Ovary (tissue), 9 donors: ENCODE results near the gene FZD7. TPM values are rescaled to one million over a fixed set of nuclear protein-coding genes. Genes with fewer than 3 reads are reported as not detected.

Source experiments
- DNase-seq, 5 donors: peaks; one replicate each; pipeline ENCODE4 v3.0.0-alpha.2; 2019 to 2020
- H3K27ac ChIP-seq, 2 donors: fragments of 200-600 bp; one replicate each; pipeline versions ENCODE4 v1.5.1 to v1.8.0; 2019 to 2022
- H3K27me3 ChIP-seq: fragments of 200-600 bp; one replicate; pipeline ENCODE4 v1.8.0; 2022
- H3K36me3 ChIP-seq: fragments of 200-600 bp; sonication (generic); one replicate; pipeline ENCODE4 v1.5.1; 2019
- H3K4me1 ChIP-seq: one replicate; pipeline ENCODE4 v1.8.1; 2013; ENCODE audit warnings: mild to moderate bottlenecking, moderate library complexity; ENCODE audit not compliant: insufficient read depth
- H3K4me3 ChIP-seq: fragments of 200-600 bp; sonication (generic); one replicate; pipeline ENCODE4 v1.5.1; 2017
- H3K9me3 ChIP-seq, 2 donors: fragments of 200-600 bp in 1 of 2; sonication (generic) in 1 of 2; one replicate each; pipeline versions ENCODE4 v1.5.1 to v1.8.1; 2013 to 2019; ENCODE audit warnings: mild to moderate bottlenecking in 1 of 2, moderate library complexity in 1 of 2
- CTCF ChIP-seq, 3 donors: fragments of 450-650 bp in 2 of 3; fragments of 200-600 bp in 1 of 3; IDR thresholded peaks; one replicate each; pipeline versions ENCODE4 v1.5.1 to v1.8.0; 2016 to 2022; ENCODE audit warnings: antibody characterized with exemption in 3 of 3, mild to moderate bottlenecking in 1 of 3
- EP300 ChIP-seq: sonication (generic); formaldehyde crosslinking; IDR thresholded peaks from one replicate; pipeline ENCODE4 v1.6.1; 2017; ENCODE audit warnings: antibody characterized with exemption
- POLR2A ChIP-seq: fragments of 450-650 bp; IDR thresholded peaks from one replicate; pipeline ENCODE4 v1.6.1; 2017; ENCODE audit warnings: antibody characterized with exemption, mild to moderate bottlenecking, moderate library complexity
- WGBS, 3 donors: extraction: QIAGEN DNeasy Blood & Tissue Kit in 1 of 3; methylation state at CpG; one replicate each; pipeline versions ENCODE4 v1.1.5 to v1.1.7; 2013 to 2017; 5-methylcytosine and 5-hydroxymethylcytosine counted together
- intact Hi-C, 4 donors: fragments of 100-400 bp; cut with DNase I; formaldehyde crosslinking; loops; one replicate each; pipeline versions ENCODE4 v1.11.0 to v1.15.1; 2022 to 2023
- polyA plus RNA-seq, 2 donors: library from polyadenylated mRNA; stranded (reverse); fragments of 200-250 nt in 1 of 2; fragments of 350-450 nt in 1 of 2; fragmentation: Illumina TruSeq in 1 of 2; extraction: RNeasy Lipid Tissue Mini Kit (QIAGEN cat#74804) in 1 of 2; gene quantifications; one replicate each; pipeline ENCODE4 v1.2.3, GENCODE V29; 2013 to 2014
- total RNA-seq, 7 donors: library from RNA; depleted of rRNA in 2 of 7; stranded (reverse); fragments of >200 nt in 2 of 7; fragmentation: NEBNext Ultra II Directional in 3 of 7; extraction: Animal tissue kit (Norgen Biotek cat#: 25700) in 3 of 7; gene quantifications; one replicate each; pipeline versions ENCODE4 v1.1.0 to v1.2.4, GENCODE V29; 2016 to 2023
- donor health status: DM: no; HTN: no; CAD: no; lungs with moderate emphysema.
- donor health status: DM: no; HTN: no; CAD: no.
- donor health status: Bipolar disorder and iron deficiency.
- donor health status: DM: yes; HTN: yes; CAD: no.
- donor health status: DM: no; HTN: no; CAD: no.
- donor health status: DM: yes; HTN: yes; CAD: no.

FZD7 gene
- total and polyA plus RNA-seq, 9 donors = 18.4 to 56.3 (median 34.8) TPM

GRCh38 chr2:202065876-202066275 is 32.2 kb downstream of the FZD7 start:
- Histone ChIP-seq H3K27ac (no peak overlapping the region), H3K9me3 (no peaks in the 10 kb centered on the region), H3K27me3 (no peaks in the 10 kb centered on the region), H3K4me3 (no peak overlapping the region), H3K4me1 (no peaks in the 10 kb centered on the region), H3K36me3 (no peaks in the 10 kb centered on the region)
- intact Hi-C loops = no loop called here
- TF ChIP-seq CTCF (IDR thresholded peaks at IDR 0.05) (no peak), EP300 (no peak), POLR2A (no peak)
- 91 to 96% (median 92%) methylated on average over 3 of the region's 3 CpGs for WGBS, 3 donors
- DNase-seq = no peak

- no peaks in the 10 kb centered on the region for H3K27me3 ChIP-seq
- 40 to 56% (median 44%) methylated on average over 2 of the region's 2 CpGs for WGBS, 3 donors
- H3K9me3 ChIP-seq = no peaks in the 10 kb centered on the region
- DNase-seq = no peak
- TF ChIP-seq CTCF (IDR thresholded peaks at IDR 0.05) (no peak), POLR2A (no peak), EP300 (no peak)
- H3K4me3 ChIP-seq = no peak overlapping the region
- H3K27ac ChIP-seq = no peak overlapping the region
- H3K36me3 ChIP-seq = no peaks in the 10 kb centered on the region
- no peaks in the 10 kb centered on the region for H3K4me1 ChIP-seq
- intact Hi-C loops = no loop called here
Measured at GRCh38 chr2:202066875-202067274, 33.2 kb downstream of the FZD7 start.

GRCh38 chr2:202067589-202067988 is 33.9 kb downstream of the FZD7 start:
- Histone ChIP-seq H3K9me3 (no peaks in the 10 kb centered on the region), H3K4me3 (no peak overlapping the region), H3K4me1 (no peaks in the 10 kb centered on the region), H3K27ac (no peak overlapping the region), H3K36me3 (no peaks in the 10 kb centered on the region), H3K27me3 (no peaks in the 10 kb centered on the region)
- 85 to 88% (median 85%) methylated on average over 1 of the region's 1 CpG for WGBS, 3 donors
- intact Hi-C loops = no loop called here
- no peak for TF ChIP-seq EP300
- TF ChIP-seq CTCF (IDR thresholded peaks at IDR 0.05) = no peak
- no peak for TF ChIP-seq POLR2A
- no peak for DNase-seq

GRCh38 chr2:202069170-202070067 is 35.8 kb downstream of the FZD7 start:
- H3K27me3 ChIP-seq = no peaks in the 10 kb centered on the region
- H3K4me3 ChIP-seq = no peak overlapping the region
- 83 to 89% (median 86%) methylated on average over 11 of the region's 11 CpGs for WGBS, 3 donors
- H3K27ac ChIP-seq = no peak overlapping the region
- H3K4me1 ChIP-seq = no peaks in the 10 kb centered on the region
- H3K9me3 ChIP-seq = no peaks in the 10 kb centered on the region
- intact Hi-C loops = no loop called here
- DNase-seq = no peak
- TF ChIP-seq CTCF (IDR thresholded peaks at IDR 0.05) (no peak), EP300 (no peak), POLR2A (no peak)
- H3K36me3 ChIP-seq = no peaks in the 10 kb centered on the region
